ENCODE measurements around the gene LCP2.

LCP2 gene

GRCh38 chr5:170296036-170296934 lies 1.3 kb downstream of the LCP2 start:
- H3K23ac ChIP-seq (ENCODE audit: low read length in 2 of 2): no peak overlapping the region
- H2AK5ac ChIP-seq (ENCODE audit: low read length, severe bottlenecking): no peak overlapping the region
- no peaks in the 10 kb centered on the region for H3K36me3 ChIP-seq (ENCODE audit: control insufficient read depth in 1 of 2, insufficient read depth in 2 of 2, low read depth in 1 of 2, low read length in 2 of 2)
- H4K91ac ChIP-seq (ENCODE audit: low read length): no peak overlapping the region
- no peak overlapping the region for H3K9ac ChIP-seq (ENCODE audit: low read length)
- no peak overlapping the region for H2BK5ac ChIP-seq (ENCODE audit: low read depth, low read length, poor library complexity, severe bottlenecking)
- H4K8ac ChIP-seq (ENCODE audit: low read length): no peak overlapping the region
- no peaks in the 10 kb centered on the region for H3K9me3 ChIP-seq (ENCODE audit: control insufficient read depth, low read length)
- no peak for DNase-seq
- H3K79me1 ChIP-seq (replicated peaks; ENCODE audit: low read length, poor library complexity, severe bottlenecking): no peaks in the 10 kb centered on the region
- no peak overlapping the region for H2AFZ ChIP-seq (ENCODE audit: low read depth, low read length)
- no peak overlapping the region for H3K18ac ChIP-seq (ENCODE audit: low read depth in 1 of 2, low read length in 2 of 2)
- WGBS: 90% methylated on average over 13 of the region's 13 CpGs
- H2BK15ac ChIP-seq (ENCODE audit: low read depth, poor library complexity, severe bottlenecking): no peak overlapping the region
- H3K27me3 ChIP-seq (ENCODE audit: control insufficient read depth in 1 of 2, insufficient read depth in 1 of 2, low read length in 2 of 2): peaks cover 9 to 36% of the 10 kb centered on the region in 2 experiments
- H3K4ac ChIP-seq (ENCODE audit: low read depth in 1 of 2, low read length in 2 of 2): no peak overlapping the region
- H3K27ac ChIP-seq (ENCODE audit: low read length, poor library complexity, severe bottlenecking): no peak overlapping the region
- H3K4me2 ChIP-seq (ENCODE audit: low read length, poor library complexity, severe bottlenecking): no peak overlapping the region
- H3K4me1 ChIP-seq (ENCODE audit: control insufficient read depth, insufficient read depth, low read depth, low read length): no peaks in the 10 kb centered on the region
- H3K14ac ChIP-seq (ENCODE audit: low read length in 2 of 2): no peak overlapping the region
- H3K4me3 ChIP-seq (ENCODE audit: insufficient read depth in 1 of 2, low read depth in 1 of 2, low read length in 2 of 2): no peak overlapping the region
- no peak overlapping the region for H2BK12ac ChIP-seq (ENCODE audit: low read length in 2 of 2)
- no peak overlapping the region for H2BK120ac ChIP-seq (ENCODE audit: low read depth, low read length)

DNA sequence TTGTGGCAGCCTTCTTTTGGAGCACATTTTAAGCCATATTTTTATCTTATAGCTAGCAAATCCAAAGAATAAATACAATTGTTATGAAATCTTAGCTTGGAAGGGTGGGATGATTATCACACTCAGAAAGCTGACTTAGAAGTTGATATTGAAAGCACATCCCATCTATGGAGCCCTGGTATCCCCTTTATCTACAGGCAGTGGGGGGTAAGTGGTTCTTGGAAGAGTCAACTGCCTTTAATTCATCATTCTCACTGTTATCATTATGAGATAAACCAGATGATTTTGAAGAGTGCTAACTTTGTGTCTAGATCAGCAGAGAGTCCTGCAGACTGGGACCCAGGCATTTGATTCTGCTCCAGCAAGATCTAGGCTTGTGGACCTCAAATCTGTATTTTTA lies 3.0 kb downstream of the LCP2 start:
- no peak for DNase-seq
- H3K36me3 ChIP-seq (ENCODE audit: control insufficient read depth in 1 of 2, insufficient read depth in 2 of 2, low read depth in 1 of 2, low read length in 2 of 2): no peaks in the 10 kb centered on the region
- peaks cover 10 to 46% of the 10 kb centered on the region in 2 experiments for H3K27me3 ChIP-seq (ENCODE audit: control insufficient read depth in 1 of 2, insufficient read depth in 1 of 2, low read length in 2 of 2)

DNA sequence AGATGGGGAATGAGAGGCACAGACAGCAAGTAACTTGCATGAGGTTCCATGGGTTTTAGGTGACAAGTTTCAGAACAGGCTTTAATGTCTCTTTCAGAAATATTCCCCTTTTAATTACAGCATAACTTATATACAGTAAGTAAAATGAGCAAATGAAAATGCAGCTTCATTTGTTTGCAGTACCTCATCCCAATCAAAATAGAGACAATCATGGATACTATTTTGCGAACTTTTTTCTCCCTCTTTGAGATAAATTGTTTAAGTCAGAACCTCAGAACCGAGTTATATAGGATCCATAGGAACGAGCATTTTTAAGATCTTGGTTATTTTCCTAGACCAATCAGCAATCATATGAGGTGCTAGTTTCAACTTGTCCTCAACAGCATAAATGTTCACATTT lies 3.5 kb downstream of the LCP2 start:
- no peak overlapping the region for H3K23ac ChIP-seq (ENCODE audit: low read length in 2 of 2)
- no peak overlapping the region for H3K14ac ChIP-seq (ENCODE audit: low read length in 2 of 2)
- no peak overlapping the region for H4K91ac ChIP-seq (ENCODE audit: low read length)
- no peak overlapping the region for H2BK15ac ChIP-seq (ENCODE audit: low read depth, poor library complexity, severe bottlenecking)
- no peak overlapping the region for H2AK5ac ChIP-seq (ENCODE audit: low read length, severe bottlenecking)
- no peak overlapping the region for H3K27ac ChIP-seq (ENCODE audit: low read length, poor library complexity, severe bottlenecking)
- WGBS: 100% methylated on average over 2 of the region's 3 CpGs
- no peak overlapping the region for H2BK5ac ChIP-seq (ENCODE audit: low read depth, low read length, poor library complexity, severe bottlenecking)
- H3K4me3 ChIP-seq (ENCODE audit: insufficient read depth in 1 of 2, low read depth in 1 of 2, low read length in 2 of 2): no peak overlapping the region
- peaks cover 13 to 48% of the 10 kb centered on the region in 2 experiments for H3K27me3 ChIP-seq (ENCODE audit: control insufficient read depth in 1 of 2, insufficient read depth in 1 of 2, low read length in 2 of 2)
- no peak overlapping the region for H4K8ac ChIP-seq (ENCODE audit: low read length)
- no peak for DNase-seq
- no peaks in the 10 kb centered on the region for H3K9me3 ChIP-seq (ENCODE audit: control insufficient read depth, low read length)
- H3K18ac ChIP-seq (ENCODE audit: low read depth in 1 of 2, low read length in 2 of 2): no peak overlapping the region
- no peaks in the 10 kb centered on the region for H3K36me3 ChIP-seq (ENCODE audit: control insufficient read depth in 1 of 2, insufficient read depth in 2 of 2, low read depth in 1 of 2, low read length in 2 of 2)
- no peak overlapping the region for H3K4me2 ChIP-seq (ENCODE audit: low read length, poor library complexity, severe bottlenecking)
- H3K4ac ChIP-seq (ENCODE audit: low read depth in 1 of 2, low read length in 2 of 2): no peak overlapping the region
- H2BK12ac ChIP-seq (ENCODE audit: low read length in 2 of 2): no peak overlapping the region
- H3K9ac ChIP-seq (ENCODE audit: low read length): no peak overlapping the region
- H2BK120ac ChIP-seq (ENCODE audit: low read depth, low read length): no peak overlapping the region
- H3K4me1 ChIP-seq (ENCODE audit: control insufficient read depth, insufficient read depth, low read depth, low read length): no peaks in the 10 kb centered on the region
- no peaks in the 10 kb centered on the region for H3K79me1 ChIP-seq (replicated peaks; ENCODE audit: low read length, poor library complexity, severe bottlenecking)
- H2AFZ ChIP-seq (ENCODE audit: low read depth, low read length): no peak overlapping the region

More for the DNA sequence above, 3.0 kb downstream of the LCP2 start:
- no peak overlapping the region for H2BK5ac ChIP-seq (ENCODE audit: low read depth, low read length, poor library complexity, severe bottlenecking)
- H3K4me2 ChIP-seq (ENCODE audit: low read length, poor library complexity, severe bottlenecking): no peak overlapping the region
- H2AFZ ChIP-seq (ENCODE audit: low read depth, low read length): no peak overlapping the region
- no peak overlapping the region for H4K8ac ChIP-seq (ENCODE audit: low read length)
- no peak overlapping the region for H2BK120ac ChIP-seq (ENCODE audit: low read depth, low read length)
- no peak overlapping the region for H3K4me3 ChIP-seq (ENCODE audit: insufficient read depth in 1 of 2, low read depth in 1 of 2, low read length in 2 of 2)
- no peak overlapping the region for H2BK12ac ChIP-seq (ENCODE audit: low read length in 2 of 2)
- no peak overlapping the region for H4K91ac ChIP-seq (ENCODE audit: low read length)
- no peak overlapping the region for H3K9ac ChIP-seq (ENCODE audit: low read length)
- no peaks in the 10 kb centered on the region for H3K4me1 ChIP-seq (ENCODE audit: control insufficient read depth, insufficient read depth, low read depth, low read length)
- no peak overlapping the region for H2BK15ac ChIP-seq (ENCODE audit: low read depth, poor library complexity, severe bottlenecking)
- no peak overlapping the region for H3K14ac ChIP-seq (ENCODE audit: low read length in 2 of 2)
- H3K23ac ChIP-seq (ENCODE audit: low read length in 2 of 2): no peak overlapping the region
- H3K18ac ChIP-seq (ENCODE audit: low read depth in 1 of 2, low read length in 2 of 2): no peak overlapping the region
- no peaks in the 10 kb centered on the region for H3K9me3 ChIP-seq (ENCODE audit: control insufficient read depth, low read length)
- H2AK5ac ChIP-seq (ENCODE audit: low read length, severe bottlenecking): no peak overlapping the region
- H3K4ac ChIP-seq (ENCODE audit: low read depth in 1 of 2, low read length in 2 of 2): no peak overlapping the region
- H3K27ac ChIP-seq (ENCODE audit: low read length, poor library complexity, severe bottlenecking): no peak overlapping the region
- no peaks in the 10 kb centered on the region for H3K79me1 ChIP-seq (replicated peaks; ENCODE audit: low read length, poor library complexity, severe bottlenecking)

GRCh38 chr5:170293273-170293672 lies 4.3 kb downstream of the LCP2 start:
- H2BK12ac ChIP-seq (ENCODE audit: low read length in 2 of 2): no peak overlapping the region
- no peak overlapping the region for H3K23ac ChIP-seq (ENCODE audit: low read length in 2 of 2)
- no peak for DNase-seq
- H2BK120ac ChIP-seq (ENCODE audit: low read depth, low read length): no peak overlapping the region
- no peaks in the 10 kb centered on the region for H3K79me1 ChIP-seq (replicated peaks; ENCODE audit: low read length, poor library complexity, severe bottlenecking)
- H3K9ac ChIP-seq (ENCODE audit: low read length): no peak overlapping the region
- no peak overlapping the region for H4K8ac ChIP-seq (ENCODE audit: low read length)
- no peak overlapping the region for H3K4me2 ChIP-seq (ENCODE audit: low read length, poor library complexity, severe bottlenecking)
- no peak overlapping the region for H4K91ac ChIP-seq (ENCODE audit: low read length)
- no peak overlapping the region for H3K4ac ChIP-seq (ENCODE audit: low read depth in 1 of 2, low read length in 2 of 2)
- no peaks in the 10 kb centered on the region for H3K9me3 ChIP-seq (ENCODE audit: control insufficient read depth, low read length)
- H2BK5ac ChIP-seq (ENCODE audit: low read depth, low read length, poor library complexity, severe bottlenecking): no peak overlapping the region
- H3K4me3 ChIP-seq (ENCODE audit: insufficient read depth in 1 of 2, low read depth in 1 of 2, low read length in 2 of 2): no peak overlapping the region
- WGBS: 80% methylated on average over 3 of the region's 6 CpGs
- H3K36me3 ChIP-seq (ENCODE audit: control insufficient read depth in 1 of 2, insufficient read depth in 2 of 2, low read depth in 1 of 2, low read length in 2 of 2): no peaks in the 10 kb centered on the region
- no peak overlapping the region for H3K27ac ChIP-seq (ENCODE audit: low read length, poor library complexity, severe bottlenecking)
- H3K18ac ChIP-seq (ENCODE audit: low read depth in 1 of 2, low read length in 2 of 2): no peak overlapping the region
- no peak overlapping the region for H2AFZ ChIP-seq (ENCODE audit: low read depth, low read length)
- no peak overlapping the region for H2AK5ac ChIP-seq (ENCODE audit: low read length, severe bottlenecking)
- H3K14ac ChIP-seq (ENCODE audit: low read length in 2 of 2): no peak overlapping the region
- H3K4me1 ChIP-seq (ENCODE audit: control insufficient read depth, insufficient read depth, low read depth, low read length): no peaks in the 10 kb centered on the region
- peaks cover 21 to 52% of the 10 kb centered on the region in 2 experiments for H3K27me3 ChIP-seq (ENCODE audit: control insufficient read depth in 1 of 2, insufficient read depth in 1 of 2, low read length in 2 of 2)
- H2BK15ac ChIP-seq (ENCODE audit: low read depth, poor library complexity, severe bottlenecking): no peak overlapping the region

All from mesenchymal stem cell (in vitro differentiated cells and primary cell).